OCI-LY1 (cell line): Measurements from ENCODE around the gene STK11.

ENCODE experiments used
- H2AFZ ChIP-seq: fragments of 200-600 bp; sonication (generic), shearing (Covaris generic); 2 replicates; pipeline ENCODE4 v1.6.0; 2014; ENCODE audit warnings: antibody characterized with exemption, mild to moderate bottlenecking, low read length
- H3F3A ChIP-seq: fragments of 200-600 bp; sonication (generic), shearing (Covaris generic); 2 replicates; pipeline ENCODE4 v1.6.0; 2014; ENCODE audit warnings: mild to moderate bottlenecking, antibody characterized with exemption, low read length, moderate library complexity; ENCODE audit not compliant: insufficient read depth
- H3K27ac ChIP-seq: fragments of 200-600 bp; sonication (generic); 2 replicates; pipeline ENCODE4 v1.5.1; 2014; ENCODE audit warnings: low read length, mixed run types, mild to moderate bottlenecking, low read depth; ENCODE audit not compliant: poor library complexity, severe bottlenecking
- H3K27me3 ChIP-seq: fragments of 200-600 bp; sonication (generic); 2 replicates; pipeline ENCODE4 v1.6.0; 2014; ENCODE audit warnings: antibody characterized with exemption, mild to moderate bottlenecking, low read length, moderate library complexity; ENCODE audit not compliant: insufficient read depth
- H3K36me3 ChIP-seq: fragments of 200-600 bp; sonication (generic); 2 replicates; pipeline ENCODE4 v1.6.1; 2014; ENCODE audit warnings: mild to moderate bottlenecking, antibody characterized with exemption, low read length, moderate library complexity, mixed read lengths; ENCODE audit not compliant: insufficient read depth
- H3K4me1 ChIP-seq: fragments of 200-600 bp; sonication (generic); 2 replicates; pipeline ENCODE4 v1.5.1; 2014; ENCODE audit warnings: mild to moderate bottlenecking, low read length, moderate library complexity; ENCODE audit not compliant: insufficient read depth, severe bottlenecking
- H3K4me2 ChIP-seq: fragments of 200-600 bp; sonication (generic), shearing (Covaris generic); 2 replicates; pipeline ENCODE4 v1.6.1; 2014; ENCODE audit warnings: low read length
- H3K4me3 ChIP-seq: fragments of 200-600 bp; sonication (generic); 2 replicates; pipeline ENCODE4 v1.5.1; 2014; ENCODE audit warnings: low read length, low read depth, mild to moderate bottlenecking, mixed read lengths; ENCODE audit not compliant: poor library complexity, severe bottlenecking
- H3K79me2 ChIP-seq: fragments of 200-600 bp; shearing (Covaris generic); 2 replicates; pipeline ENCODE4 v1.6.1; 2016; ENCODE audit warnings: mixed run types, low read length, mixed read lengths; ENCODE audit not compliant: insufficient read depth
- H3K9ac ChIP-seq: fragments of 200-600 bp; sonication (generic), shearing (Covaris generic); 2 replicates; pipeline ENCODE4 v1.6.1; 2014; ENCODE audit warnings: mild to moderate bottlenecking, low read length, mixed read lengths
- H3K9me2 ChIP-seq: fragments of 200-600 bp; sonication (generic), shearing (Covaris generic); 2 replicates; pipeline ENCODE4 v1.6.1; 2014; ENCODE audit warnings: low read depth, mild to moderate bottlenecking, low read length, mixed read lengths
- H3K9me3 ChIP-seq: fragments of 200-600 bp; shearing (Covaris generic); 2 replicates; pipeline ENCODE4 v1.6.1; 2014; ENCODE audit warnings: low read length, mixed read lengths
- H4K20me1 ChIP-seq: fragments of 200-600 bp; sonication (generic), shearing (Covaris generic); 2 replicates; pipeline ENCODE4 v1.6.0; 2016; ENCODE audit warnings: mild to moderate bottlenecking, low read length; ENCODE audit not compliant: insufficient read depth
- EZH2 ChIP-seq: fragments of 200-600 bp; sonication (generic), shearing (Covaris generic); IDR thresholded peaks from 2 replicates; pipeline ENCODE4 v1.8.0; 2017; ENCODE audit warnings: borderline replicate concordance, mixed run types, mild to moderate bottlenecking, antibody characterized with exemption, low read length, moderate library complexity, mixed read lengths
- TF ChIP-seq, protein P1 (sequence below): fragments of 200-600 bp; sonication (generic), shearing (Covaris generic); IDR thresholded peaks from 2 replicates; pipeline ENCODE4 v1.5.1; 2017; ENCODE audit warnings: mild to moderate bottlenecking, antibody characterized with exemption, low read length, moderate library complexity, mixed read lengths

STK11 gene

DNA sequence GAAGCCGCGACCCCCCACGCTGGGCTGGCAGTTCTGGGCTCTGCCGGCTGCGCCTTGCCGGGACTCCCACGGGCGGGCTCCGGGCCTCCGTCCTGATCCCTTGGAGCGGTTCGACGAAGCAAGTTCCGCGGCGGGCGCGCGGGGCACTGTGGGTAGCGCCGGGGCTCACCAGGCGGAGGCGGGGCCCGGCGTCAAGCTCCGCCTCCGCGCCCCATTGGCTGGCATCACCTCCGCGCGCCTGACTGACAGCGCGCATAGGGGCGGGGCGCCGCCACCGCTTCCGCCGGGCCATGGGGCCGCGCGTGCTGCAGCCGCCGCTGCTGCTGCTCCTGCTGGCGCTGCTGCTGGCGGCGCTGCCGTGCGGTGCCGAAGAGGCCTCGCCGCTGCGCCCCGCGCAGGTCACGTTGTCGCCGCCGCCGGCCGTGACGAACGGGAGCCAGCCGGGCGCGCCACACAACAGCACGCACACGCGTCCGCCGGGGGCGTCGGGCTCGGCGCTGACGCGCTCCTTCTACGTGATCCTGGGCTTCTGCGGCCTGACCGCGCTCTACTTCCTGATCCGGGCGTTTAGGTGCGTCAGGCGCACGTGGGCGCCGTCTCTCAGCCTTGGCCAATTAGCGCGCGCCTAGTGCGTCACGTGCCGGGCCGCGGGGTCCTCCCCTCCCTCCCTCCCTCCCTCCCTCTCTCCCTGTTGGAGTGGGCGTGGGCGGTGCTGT, 69.8 kb downstream of the STK11 start, which contains the start of gene FAM174C:
Gene FAM174C, plus strand, starts transcription at position 271 of the 716 bp plus-strand sequence. Its CDS starts 20 bp downstream, at position 291.
- H4K20me1 ChIP-seq = no peaks in the 10 kb centered on the region
- no peaks in the 10 kb centered on the region for H3K9me2 ChIP-seq
- TF ChIP-seq, protein P1, sequence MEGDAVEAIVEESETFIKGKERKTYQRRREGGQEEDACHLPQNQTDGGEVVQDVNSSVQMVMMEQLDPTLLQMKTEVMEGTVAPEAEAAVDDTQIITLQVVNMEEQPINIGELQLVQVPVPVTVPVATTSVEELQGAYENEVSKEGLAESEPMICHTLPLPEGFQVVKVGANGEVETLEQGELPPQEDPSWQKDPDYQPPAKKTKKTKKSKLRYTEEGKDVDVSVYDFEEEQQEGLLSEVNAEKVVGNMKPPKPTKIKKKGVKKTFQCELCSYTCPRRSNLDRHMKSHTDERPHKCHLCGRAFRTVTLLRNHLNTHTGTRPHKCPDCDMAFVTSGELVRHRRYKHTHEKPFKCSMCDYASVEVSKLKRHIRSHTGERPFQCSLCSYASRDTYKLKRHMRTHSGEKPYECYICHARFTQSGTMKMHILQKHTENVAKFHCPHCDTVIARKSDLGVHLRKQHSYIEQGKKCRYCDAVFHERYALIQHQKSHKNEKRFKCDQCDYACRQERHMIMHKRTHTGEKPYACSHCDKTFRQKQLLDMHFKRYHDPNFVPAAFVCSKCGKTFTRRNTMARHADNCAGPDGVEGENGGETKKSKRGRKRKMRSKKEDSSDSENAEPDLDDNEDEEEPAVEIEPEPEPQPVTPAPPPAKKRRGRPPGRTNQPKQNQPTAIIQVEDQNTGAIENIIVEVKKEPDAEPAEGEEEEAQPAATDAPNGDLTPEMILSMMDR = no peak
- TF ChIP-seq EZH2 = no peak
- H3K4me3 ChIP-seq = peak within 1 kb of the TSS; percentile 84
- peak within 1 kb of the TSS; percentile 85 for H3K27ac ChIP-seq
- H3K79me2 ChIP-seq = peaks cover 7% of the 10 kb centered on the region
- peaks cover 16% of the 10 kb centered on the region for H3F3A ChIP-seq
- H3K9me3 ChIP-seq = no peaks in the 10 kb centered on the region
- peak within 1 kb of the TSS; percentile 91 for H3K4me2 ChIP-seq
- no peak within 1 kb of the TSS for H2AFZ ChIP-seq
- no peaks in the 10 kb centered on the region for H3K27me3 ChIP-seq
- peaks cover 56% of the 10 kb centered on the region for H3K4me1 ChIP-seq
- peak within 1 kb of the TSS; percentile 95 for H3K9ac ChIP-seq
- H3K36me3 ChIP-seq = peaks cover 82% of the 10 kb centered on the region

DNA sequence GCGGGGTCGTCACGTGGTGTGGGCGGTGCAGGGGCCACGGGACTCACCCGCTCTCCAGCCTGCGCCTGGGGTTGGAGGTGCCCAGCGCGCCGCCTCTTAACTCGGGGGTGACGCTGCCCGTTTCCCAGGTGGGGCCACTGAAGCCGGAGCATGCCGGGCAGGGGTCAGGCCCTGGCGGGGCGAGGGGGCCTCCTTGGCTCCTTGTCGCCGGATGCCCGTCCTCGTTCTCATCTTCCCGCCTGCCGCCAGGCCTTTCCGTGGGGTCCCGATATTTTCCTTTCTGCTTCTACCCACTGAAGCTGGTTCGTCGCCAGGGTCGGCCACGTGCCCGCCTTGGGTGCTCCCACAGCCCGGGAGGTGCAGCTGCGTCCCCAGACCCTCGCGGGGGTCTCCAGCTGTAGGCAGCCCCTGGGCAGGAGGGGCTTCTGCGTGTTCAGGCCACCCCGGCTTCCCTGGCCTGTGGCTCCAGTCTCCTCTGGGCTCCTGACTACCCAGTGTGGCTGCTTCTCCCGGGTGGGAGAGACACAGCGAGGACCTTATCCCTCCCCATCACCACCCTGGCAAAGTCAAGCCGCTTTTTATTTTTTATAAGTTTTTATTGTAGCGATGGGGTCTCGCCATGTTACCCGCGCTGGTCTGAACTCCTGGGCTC, 70.5 kb downstream of the STK11 start:
- no peaks in the 10 kb centered on the region for H4K20me1 ChIP-seq
- peaks cover 16% of the 10 kb centered on the region for H3F3A ChIP-seq
- H3K9me3 ChIP-seq = no peaks in the 10 kb centered on the region
- H3K27me3 ChIP-seq = no peaks in the 10 kb centered on the region
- no peak overlapping the region for H2AFZ ChIP-seq
- TF ChIP-seq EZH2 = no peak
- TF ChIP-seq, protein P1 = no peak
- 0 out of 2 replicates have a peak, but pooled peaks cover under 1% of the 10 kb centered on the region for H3K79me2 ChIP-seq
- H3K36me3 ChIP-seq = peaks cover 82% of the 10 kb centered on the region
- H3K9me2 ChIP-seq = no peaks in the 10 kb centered on the region
- peak overlapping the region; percentile 95 for H3K9ac ChIP-seq
- peak overlapping the region; percentile 84 for H3K4me3 ChIP-seq
- H3K4me2 ChIP-seq = peak overlapping the region; percentile 91
- H3K27ac ChIP-seq = peak overlapping the region; percentile 81
- H3K4me1 ChIP-seq = peaks cover 49% of the 10 kb centered on the region

DNA sequence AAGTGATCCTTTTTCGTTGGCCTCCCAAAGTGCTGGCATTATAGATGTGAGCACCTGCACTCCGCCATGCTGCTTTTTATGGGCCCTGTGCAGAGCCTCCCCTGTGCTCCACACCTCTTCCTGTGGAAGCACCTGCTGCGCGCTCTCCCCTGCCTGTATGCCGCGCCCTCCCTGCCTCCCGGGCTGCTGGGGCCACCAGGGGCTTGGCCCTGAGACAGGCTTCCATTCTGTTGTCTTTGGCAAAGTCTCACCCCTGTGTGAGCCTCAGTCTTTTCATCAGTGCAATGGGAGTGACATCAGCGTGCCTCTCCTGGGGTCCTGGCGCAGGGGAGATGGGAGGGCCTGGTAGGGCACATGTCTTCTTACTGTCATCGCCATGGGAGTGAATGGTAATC, 71.0 kb downstream of the STK11 start:
- peaks cover 43% of the 10 kb centered on the region for H3K4me1 ChIP-seq
- no peaks in the 10 kb centered on the region for H4K20me1 ChIP-seq
- no peaks in the 10 kb centered on the region for H3K27me3 ChIP-seq
- H3K9ac ChIP-seq = peak overlapping the region; percentile 95
- no peaks in the 10 kb centered on the region for H3K79me2 ChIP-seq
- H3F3A ChIP-seq = peaks cover 11% of the 10 kb centered on the region
- peaks cover 77% of the 10 kb centered on the region for H3K36me3 ChIP-seq
- TF ChIP-seq, protein P1 = no peak
- no peak for TF ChIP-seq EZH2
- H3K4me3 ChIP-seq = peak overlapping the region; percentile 84
- H3K27ac ChIP-seq = peak overlapping the region; percentile 81
- no peak overlapping the region for H2AFZ ChIP-seq
- no peaks in the 10 kb centered on the region for H3K9me2 ChIP-seq
- no peaks in the 10 kb centered on the region for H3K9me3 ChIP-seq
- peak overlapping the region; percentile 91 for H3K4me2 ChIP-seq
